HuH-7.5 (cell line): ENCODE results near the gene IL17RD.

Experiments used
- DNase-seq: peaks from one replicate; pipeline ENCODE4 v3.0.0; 2011; ENCODE audit warnings: low spot score

IL17RD gene

DNA sequence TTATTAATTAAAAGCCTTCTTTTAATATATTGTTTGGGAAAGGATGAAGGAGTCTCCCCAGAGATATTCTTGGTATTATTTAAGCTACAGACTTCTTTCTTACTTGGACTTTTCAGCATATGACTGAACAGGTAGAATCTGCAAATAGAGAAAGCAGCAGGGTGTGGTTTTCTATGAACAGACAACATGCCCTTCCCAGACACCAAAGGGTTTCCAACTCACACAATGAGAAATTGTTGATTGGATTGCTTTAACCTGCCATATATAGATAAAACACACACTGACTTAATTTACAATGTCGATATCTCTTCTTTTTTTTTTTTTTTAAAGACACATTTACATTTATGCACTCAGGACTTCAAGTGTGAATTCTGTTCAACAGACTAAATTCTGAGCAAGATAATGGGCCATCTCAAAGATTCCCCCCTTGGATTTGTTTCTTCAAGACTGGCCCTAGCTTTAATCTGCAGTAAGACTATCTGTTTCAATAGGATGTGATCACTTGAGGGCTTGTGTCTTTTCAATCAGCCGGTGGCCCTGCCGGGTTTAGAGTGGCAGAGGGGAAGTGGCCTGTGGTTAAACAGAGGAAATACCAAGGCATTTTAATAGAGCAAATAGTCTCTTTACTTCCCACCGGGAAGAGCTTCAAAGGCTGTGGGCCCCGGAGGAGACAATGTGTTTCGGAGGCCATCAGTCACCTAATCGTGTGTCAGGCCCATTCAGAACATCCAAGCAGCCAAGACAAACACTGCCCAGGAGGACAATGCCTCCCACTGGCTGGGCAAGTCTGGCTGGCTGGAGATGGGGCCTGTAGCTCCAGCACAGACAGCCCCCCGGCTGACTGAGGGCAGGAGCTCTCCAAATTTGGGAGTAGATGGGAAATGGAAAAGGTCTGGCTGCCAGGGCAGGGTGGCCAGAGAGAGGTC lies 6.1 kb downstream of the IL17RD start:
- no peak for DNase-seq

DNA sequence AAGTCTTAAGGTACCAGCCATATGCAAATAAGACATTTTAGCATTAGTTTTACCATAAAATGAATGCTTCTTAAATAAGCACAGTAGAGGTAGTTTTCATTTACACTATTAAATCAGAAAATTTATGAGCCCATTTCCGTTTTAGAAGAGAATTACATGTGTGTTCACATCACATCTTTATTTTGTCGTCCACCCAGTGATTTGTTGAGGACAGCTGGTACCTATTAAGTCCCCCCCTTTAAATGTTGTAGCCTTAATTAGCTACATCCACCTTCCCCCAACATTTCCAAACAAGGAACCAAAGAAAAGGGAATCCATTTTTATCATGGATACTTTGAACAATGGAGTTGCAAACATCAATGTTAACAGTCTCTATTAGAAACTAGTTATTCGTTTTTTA lies 6.8 kb downstream of the IL17RD start:
- no peak for DNase-seq

DNA sequence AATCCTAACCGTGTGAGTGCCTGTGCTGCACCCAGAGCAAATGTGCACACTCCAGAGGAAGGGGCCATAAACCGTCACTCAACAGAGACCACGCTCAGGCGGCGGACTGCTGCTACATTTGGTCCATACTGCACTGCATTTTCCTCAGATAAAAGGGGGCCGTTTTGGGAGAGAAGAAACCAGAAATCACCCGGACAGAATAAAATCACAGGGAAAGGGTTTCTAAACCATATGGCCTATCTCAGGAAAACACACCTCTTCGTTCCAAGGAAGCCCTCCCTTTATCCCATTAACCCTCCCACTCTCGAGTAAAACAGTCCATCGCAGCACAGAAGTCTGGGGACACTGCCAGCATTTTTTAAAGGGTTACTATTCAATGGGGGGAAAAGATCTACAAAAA lies 7.6 kb downstream of the IL17RD start:
- DNase-seq = no peak

DNA sequence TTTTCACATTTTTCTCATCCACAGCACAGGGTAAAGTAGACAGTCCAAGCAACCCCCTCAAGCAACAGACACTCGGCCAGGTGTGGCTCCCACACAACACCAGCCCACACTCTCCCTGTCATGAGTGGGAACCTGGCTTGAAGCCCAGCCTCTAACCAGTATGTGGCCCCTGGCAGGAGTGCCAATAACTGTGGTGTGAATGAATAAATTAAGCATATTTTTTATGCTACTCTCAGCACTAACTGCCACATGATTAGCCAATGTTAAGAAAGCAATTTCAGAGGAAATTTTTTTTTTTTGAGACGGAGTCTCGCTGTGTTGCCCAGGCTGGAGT lies 9.9 kb downstream of the IL17RD start:
- no peak for DNase-seq

DNA sequence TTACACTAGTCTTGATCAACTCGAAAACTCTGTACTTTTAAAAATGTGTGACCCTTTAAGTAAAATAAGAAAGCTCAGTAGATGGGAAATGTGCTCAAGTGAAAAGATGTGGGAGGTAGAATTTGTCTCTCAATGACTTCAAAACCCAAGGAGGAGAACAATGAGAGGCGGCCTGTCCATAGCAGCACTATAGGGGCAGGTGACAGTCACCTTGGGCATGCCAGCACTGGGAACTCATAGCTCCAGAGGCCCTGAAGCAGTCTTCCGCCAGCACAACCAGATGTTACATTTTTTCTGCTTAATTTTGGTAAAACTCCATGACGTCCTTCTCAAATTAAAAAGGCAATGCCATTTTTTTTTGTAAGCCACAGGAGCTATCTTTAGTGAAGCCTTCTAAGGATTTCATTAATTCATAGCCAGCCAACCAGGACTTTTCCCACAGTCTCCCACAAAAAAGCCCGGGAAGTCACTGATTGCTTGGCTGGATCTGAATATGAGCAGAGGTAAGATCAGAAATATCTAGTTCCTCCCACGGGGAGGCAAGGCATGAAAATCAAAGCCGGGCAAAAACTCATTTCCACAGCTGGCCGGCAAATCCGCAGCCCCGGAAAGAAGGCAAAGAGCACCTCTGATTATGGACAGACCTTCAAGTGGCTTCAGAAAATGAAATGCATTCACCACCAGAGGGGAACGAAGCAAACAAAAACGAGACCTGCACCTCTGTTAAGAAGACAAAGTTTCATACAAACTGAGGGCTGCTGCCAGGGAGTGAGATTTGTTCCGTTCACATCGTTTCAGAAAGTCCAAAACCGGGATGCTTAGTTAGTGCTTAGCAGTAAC lies 10.5 kb downstream of the IL17RD start:
- DNase-seq = no peak

DNA sequence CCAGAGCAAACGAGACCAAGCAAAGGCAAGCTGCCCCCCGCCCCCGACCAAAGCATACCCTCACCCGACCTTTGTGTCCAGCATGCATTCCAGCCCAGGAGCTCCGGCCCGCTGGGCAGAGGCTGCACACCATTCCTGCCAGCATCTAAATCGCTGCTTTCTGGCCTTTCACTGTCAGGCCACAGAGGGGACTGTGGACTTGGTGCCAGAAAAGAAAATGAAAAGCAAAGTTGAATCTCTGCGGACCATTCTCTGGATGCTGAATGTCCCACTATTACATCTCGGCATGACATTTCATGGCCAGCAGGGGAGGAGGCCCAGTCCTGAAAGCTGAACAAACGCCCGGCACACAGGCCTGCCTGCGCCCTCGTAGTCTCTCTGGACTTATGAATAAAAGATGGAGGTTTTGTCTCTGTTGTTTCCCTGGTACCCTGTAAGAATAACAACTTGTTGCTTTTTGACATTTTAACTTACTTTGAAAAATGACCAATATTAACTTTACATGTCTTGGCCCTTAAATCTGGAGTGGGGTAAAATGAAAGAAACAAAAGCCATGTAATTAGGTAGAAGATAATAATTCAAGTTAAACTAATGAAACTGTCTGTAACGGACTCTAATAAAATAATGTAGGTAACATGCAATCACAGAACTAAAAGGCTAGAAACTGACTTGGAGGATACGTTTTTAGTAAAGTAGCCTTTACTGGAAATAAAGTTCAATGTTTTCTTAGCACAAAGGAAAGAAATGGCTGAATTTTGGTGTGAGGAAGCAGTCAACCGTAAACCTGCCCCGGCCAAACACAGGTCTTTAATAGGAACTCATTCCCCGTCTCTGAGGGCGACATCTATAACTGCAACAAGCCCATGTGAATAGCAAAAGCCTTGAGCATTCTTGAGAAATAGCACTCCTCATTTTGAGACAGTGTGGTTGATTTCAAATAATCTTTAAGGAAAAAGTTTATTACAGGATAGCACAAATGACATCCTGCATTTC lies 12.7 kb downstream of the IL17RD start:
- no peak for DNase-seq

DNA sequence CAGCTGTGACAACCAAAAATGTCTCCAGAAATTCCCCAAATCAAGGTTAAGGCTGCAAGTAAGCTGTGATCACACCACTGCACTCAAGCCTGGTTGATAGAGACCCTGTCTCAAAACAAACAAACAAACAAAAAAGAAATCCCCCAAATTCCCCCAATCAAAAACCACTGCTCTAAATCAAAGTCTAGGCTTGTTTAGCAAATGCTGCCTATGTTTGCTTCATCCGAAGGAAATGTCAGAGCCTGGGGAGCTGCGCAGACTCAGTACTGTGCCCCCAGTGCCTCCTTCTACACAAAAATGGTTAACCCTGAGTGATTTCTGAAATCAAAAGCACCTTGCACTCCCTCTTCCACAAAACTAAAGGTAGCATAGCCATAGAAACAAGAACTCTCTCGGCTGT lies 13.4 kb downstream of the IL17RD start:
- DNase-seq = no peak

DNA sequence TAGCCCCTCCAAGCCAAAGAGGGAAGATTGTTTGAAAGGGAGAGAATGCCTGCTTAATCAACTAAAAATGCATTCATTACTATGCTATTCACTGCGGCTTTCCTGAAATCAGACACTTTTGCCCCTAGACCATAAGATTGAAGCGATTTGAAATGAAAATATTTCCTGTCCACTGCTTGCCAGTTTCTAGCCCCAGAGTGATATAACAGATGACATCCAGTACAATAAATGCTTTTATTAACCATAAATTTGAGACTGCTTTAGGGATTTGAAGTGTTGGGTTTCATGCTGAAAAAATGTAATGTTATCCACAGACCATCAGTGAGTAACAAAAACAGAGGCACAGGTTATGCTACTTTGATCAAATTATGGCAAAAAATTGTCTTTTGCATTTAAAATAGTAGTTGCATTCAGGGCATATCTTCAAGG lies 14.1 kb downstream of the IL17RD start:
- no peak for DNase-seq

DNA sequence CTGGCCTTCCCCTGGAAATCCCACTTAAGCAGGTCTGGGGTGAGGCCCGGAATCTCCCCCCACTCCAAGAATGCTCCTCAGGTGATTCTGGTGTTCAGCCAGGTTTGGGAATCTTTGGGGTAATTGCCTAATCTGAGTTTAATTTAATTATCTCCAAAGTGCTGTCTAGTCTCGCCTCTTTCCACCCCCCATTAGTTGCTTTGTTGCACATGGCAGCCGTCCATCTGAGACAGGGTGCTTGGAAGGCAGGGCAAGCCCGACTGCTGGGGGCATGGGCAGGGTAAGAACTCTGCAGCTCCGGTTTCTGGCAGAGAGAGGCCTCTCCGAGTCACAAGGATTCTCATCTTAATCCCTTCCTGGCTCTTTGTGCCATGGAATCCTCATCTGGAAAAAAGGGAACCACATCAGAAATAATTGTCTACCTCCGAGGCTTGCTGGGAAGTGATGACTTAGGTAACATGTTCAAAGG lies 15.0 kb downstream of the IL17RD start:
- DNase-seq = no peak

DNA sequence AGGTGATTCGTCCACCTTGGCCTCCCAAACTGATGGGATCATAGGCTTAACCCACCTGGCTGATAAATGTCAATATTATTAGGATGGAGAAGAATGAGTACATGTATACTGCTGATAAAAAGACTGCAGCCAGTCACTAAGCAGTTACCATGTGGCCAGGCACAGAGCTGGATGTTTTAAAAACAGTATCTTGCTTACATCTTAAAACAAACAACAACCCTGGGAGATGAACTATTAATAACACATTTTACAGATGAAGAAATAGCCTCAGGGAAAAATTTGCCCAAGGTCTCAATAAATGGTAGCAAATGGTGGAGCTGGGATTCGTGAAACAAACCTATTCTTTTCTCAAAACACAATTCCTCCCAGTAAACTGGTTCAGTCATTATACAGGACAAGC lies 18.1 kb downstream of the IL17RD start:
- no peak for DNase-seq

DNA sequence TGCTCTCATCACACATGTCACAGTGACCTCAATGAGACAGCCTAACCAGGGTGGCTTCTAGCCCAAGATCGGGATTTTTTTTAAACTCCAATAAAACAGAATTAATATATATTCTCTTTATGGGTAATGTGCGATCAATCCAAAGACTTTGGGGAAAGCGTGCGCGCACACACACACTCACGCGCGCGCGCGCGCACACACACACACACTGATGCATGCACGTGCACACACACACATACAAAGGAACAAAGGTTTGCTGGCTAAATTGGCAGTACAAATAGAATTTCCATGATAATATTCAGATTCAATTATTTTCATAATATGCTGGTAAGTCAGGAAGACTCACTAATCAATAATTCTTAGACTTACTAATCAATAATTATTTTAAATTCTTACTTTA lies 19.3 kb downstream of the IL17RD start:
- DNase-seq = no peak

DNA sequence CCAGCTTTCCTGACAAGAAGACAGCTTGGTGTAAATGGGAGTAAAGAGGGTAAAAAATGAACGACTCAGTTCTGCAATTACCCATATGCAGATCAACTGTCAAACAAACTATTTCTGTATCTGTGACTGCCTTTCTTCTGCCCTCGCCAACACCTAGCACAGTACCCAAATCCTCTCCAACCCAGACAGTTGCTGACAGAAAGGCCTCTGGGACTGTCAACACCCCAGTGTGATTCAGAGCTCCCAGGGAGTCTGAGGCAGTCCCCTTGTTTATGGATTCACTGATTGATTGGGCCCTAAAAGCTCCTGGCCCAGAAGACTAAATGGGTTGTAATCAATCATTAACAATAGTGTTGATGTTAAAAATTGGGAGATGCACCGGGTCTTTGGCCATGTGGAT lies 20.2 kb downstream of the IL17RD start:
- DNase-seq = no peak

DNA sequence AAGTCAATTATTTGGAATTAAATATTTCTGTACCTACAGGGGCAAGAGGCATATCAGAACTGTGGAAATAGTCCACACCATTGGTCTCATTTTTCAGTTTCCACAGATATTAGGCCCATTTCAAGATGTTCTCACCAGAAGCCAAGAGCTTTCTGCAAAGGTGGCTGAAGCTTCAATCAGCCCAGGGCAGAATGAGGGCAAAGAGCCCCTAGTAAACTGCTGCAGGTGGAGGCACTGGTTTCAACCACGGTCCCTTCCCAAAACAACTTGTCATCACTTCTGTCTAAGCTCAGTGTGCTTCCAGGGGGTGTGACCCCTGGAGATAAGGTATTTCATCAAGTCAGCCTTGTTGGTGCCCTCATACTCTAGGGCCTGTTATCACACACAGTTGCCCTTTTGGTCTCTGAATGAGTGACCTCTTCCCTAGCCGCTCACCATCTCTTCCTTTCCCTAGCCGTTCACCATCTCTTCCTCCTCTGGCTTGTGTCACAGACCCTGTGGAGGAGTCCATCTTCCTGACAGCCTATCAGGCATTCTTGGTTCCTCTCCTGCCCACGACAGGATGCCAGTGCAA lies 21.2 kb downstream of the IL17RD start:
- no peak for DNase-seq

DNA sequence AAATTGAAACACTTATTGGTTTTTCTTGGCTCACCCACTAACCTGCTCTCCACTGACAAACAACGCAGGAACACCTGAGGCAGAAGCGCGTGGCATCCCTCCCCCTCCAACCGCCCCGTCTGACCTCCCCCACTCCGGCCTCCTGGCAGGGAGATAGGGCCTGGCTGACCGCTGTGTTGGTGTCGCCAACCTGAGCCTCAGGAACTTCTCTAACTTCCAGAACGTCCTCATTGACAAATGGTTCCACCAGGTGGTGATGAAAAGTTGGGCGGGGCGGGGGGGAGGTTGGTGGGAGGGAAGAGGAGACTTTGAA lies 22.8 kb downstream of the IL17RD start:
- DNase-seq = no peak

DNA sequence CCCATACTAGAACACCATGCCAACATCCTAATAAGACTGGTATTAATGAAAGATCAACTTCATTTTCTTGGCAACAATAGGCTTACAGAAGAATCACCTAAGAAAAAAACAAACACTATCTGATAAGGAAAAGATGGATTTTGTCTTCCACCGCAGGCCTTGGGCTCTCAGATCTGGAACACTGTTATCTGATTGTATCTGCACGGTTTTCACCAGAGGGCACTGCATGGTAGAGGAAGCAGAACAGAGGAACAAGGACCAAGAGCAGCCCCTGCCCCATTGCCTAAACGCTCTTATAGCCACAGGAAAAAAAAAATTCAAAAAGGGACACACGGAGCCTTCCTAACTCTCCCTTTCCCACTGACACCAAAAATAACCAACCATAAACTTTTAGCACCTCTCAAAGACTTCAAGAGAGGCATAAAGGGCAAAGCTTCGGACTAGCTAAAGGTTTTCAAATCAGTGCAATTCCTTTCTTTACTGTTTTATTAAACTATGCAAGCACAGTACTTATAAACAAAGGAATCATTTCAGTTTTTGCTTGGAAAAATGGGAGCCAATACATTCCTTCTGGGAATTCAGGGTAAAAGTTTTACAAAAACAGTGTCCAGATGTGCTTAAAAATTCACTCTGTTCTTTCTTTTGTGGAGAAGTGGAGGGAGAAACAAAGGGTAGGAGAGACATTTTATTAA lies 23.3 kb downstream of the IL17RD start:
- DNase-seq = no peak

DNA sequence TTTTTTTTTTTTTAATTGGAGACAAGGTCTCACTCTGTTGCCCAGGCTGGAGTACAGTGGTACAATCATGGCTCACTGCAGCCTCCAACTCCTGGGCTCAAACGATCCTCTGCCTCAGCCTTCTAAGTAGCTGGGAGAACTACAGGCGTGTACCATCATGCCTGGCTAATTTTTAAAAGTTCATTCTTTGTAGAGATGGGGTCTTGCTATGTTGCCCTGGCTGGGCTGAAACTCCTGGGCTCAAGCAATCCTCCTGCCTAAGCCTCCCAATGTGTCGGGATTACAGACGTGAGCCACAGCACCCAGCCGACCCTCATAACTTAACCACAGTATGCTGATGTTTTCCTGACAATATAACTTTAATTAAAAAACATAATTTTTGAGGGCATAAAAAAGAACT lies 24.3 kb downstream of the IL17RD start:
- no peak for DNase-seq

DNA sequence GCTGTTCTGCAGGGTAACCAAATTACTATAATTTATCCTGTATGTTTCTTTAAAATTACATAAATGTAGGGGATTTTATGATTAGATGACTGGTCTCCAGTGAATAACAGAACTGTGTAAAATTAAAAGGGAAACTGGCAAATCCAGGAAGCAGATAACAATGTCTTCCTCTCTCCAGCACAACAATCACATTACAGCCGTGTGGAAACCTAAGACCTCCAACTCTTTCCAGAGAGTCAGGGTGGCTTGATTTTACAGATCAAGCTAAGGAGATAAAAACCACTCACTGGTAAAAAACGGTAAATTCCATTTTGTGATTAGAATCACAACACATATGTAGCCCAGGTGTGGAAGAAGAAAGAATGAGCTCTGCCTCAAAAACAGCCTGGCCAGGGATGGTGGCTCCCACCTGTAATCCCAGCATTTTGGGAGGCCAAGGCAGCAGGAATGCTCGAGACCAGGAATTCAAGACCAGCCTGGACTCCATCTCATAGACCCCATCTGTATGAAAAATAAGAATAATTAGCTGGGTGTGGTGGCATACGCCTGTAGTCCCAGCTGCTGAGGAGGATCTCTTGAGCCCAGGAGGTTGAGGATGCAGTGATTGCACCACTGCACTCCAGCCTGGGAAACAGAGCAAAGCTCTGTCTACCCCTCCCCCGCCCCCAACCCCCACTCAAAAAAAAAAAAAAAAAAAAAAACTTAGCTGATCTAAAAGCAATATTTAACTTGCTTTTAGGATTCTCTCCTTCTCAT lies 29.0 kb downstream of the IL17RD start:
- no peak for DNase-seq

DNA sequence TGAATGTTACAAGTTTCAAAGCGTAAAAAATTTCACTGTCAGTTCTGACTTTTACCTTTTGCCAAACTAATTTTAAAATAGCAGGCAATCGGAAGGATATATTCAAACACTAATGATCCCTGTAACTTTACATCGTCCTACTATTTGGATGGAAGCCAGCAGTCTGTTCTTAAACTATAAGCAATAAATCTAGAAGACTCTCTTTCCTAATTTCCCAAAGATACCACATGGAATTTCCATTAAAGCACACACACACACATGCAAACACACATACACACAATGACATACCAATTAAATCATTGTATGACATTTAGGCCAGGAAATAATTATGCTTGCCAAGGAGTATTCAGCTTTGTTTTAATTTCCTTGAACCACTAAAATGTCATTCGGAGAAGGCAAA lies 32.0 kb downstream of the IL17RD start:
- no peak for DNase-seq

DNA sequence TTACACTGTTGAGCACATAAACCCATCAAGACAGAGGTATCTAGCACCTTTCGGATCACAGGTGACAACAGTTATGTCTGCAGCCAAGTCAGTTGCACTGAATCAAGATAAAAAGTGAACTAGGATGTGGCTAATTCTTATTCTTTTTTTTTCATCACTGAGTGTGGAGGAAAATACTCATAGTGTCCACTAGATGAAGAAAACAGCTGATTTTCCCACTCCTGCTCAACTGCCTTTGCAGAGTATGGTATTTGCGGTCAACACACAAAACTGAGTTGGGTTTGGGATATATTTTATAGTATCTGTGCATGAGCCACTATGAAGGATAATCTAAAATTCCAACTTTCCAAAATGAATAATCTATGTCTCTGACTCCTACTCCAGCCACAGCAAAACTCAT lies 32.5 kb downstream of the IL17RD start:
- DNase-seq = no peak

DNA sequence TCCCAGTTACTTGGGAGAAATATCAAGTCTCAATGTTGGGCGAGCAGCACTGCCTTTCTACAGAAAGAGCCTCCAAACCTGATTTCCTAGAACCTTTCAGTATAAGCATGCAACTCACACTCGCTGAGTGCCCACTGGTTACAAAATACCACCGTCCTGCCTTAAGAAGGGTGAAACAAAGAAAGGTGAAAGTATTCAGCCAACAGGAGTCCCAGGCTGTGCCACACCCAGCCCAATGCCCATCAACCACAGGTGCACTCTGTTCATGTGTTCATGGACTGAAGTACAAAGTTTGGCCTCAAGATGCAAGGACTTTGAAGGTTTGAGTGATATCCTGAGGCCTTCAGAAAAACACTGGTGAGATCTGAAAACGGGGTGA lies 34.0 kb downstream of the IL17RD start:
- no peak for DNase-seq
